GM23248 (cell line): Measurements from ENCODE around the gene MAGI1. TPM values are rescaled to one million over a fixed set of nuclear protein-coding genes. Genes with fewer than 3 reads are reported as not detected.

Source experiments
- DNase-seq: peaks from one replicate; pipeline ENCODE4 v3.0.0-alpha.2; 2015
- H2AFZ ChIP-seq: fragments of 200-600 bp; sonication (generic); 2 replicates; pipeline ENCODE4 v1.6.1; 2016; ENCODE audit warnings: antibody characterized with exemption
- H3F3A ChIP-seq: fragments of 200-600 bp; sonication (generic); 2 replicates; pipeline ENCODE4 v1.6.1; 2016; ENCODE audit warnings: mild to moderate bottlenecking, antibody characterized with exemption, mixed run types; ENCODE audit not compliant: insufficient read depth
- H3K27ac ChIP-seq: fragments of 200-600 bp; sonication (generic); 2 replicates; pipeline ENCODE4 v1.5.1; 2016; ENCODE audit warnings: mild to moderate bottlenecking
- H3K27me3 ChIP-seq: fragments of 200-600 bp; sonication (generic); replicated peaks from 2 replicates; pipeline ENCODE4 v1.6.1; 2016; ENCODE audit warnings: mild to moderate bottlenecking; ENCODE audit not compliant: insufficient read depth
- H3K36me3 ChIP-seq: fragments of 200-600 bp; sonication (generic); 2 replicates; pipeline ENCODE4 v1.6.1; 2016; ENCODE audit warnings: low read depth, mild to moderate bottlenecking
- H3K4me1 ChIP-seq: fragments of 200-600 bp; sonication (generic); 2 replicates; pipeline ENCODE4 v1.6.1; 2016; ENCODE audit warnings: mild to moderate bottlenecking; ENCODE audit not compliant: insufficient read depth
- H3K4me2 ChIP-seq: fragments of 200-600 bp; sonication (generic); one replicate; pipeline ENCODE4 v1.6.1; 2016; ENCODE audit warnings: mild to moderate bottlenecking; ENCODE audit not compliant: unreplicated experiment
- H3K4me3 ChIP-seq: fragments of 200-600 bp; sonication (generic); 2 replicates; pipeline ENCODE4 v1.5.1; 2016; ENCODE audit warnings: mild to moderate bottlenecking
- H3K79me2 ChIP-seq: fragments of 200-600 bp; sonication (generic); 2 replicates; pipeline ENCODE4 v1.6.1; 2016; ENCODE audit warnings: mild to moderate bottlenecking; ENCODE audit not compliant: insufficient read depth
- H3K9ac ChIP-seq: fragments of 200-600 bp; sonication (generic); 2 replicates; pipeline ENCODE4 v1.6.1; 2016; ENCODE audit warnings: mild to moderate bottlenecking
- H3K9me2 ChIP-seq: fragments of 200-600 bp; sonication (generic); 2 replicates; pipeline ENCODE4 v1.6.1; 2016; ENCODE audit warnings: mixed run types, mild to moderate bottlenecking, moderate library complexity; ENCODE audit not compliant: insufficient read depth
- H3K9me3 ChIP-seq: fragments of 200-600 bp; sonication (generic); one replicate; pipeline ENCODE4 v1.6.1; 2017; ENCODE audit warnings: low read depth
- H4K20me1 ChIP-seq: fragments of 200-600 bp; sonication (generic); 2 replicates; pipeline ENCODE4 v1.6.0; 2016; ENCODE audit not compliant: insufficient read depth
- EZH2 ChIP-seq: fragments of 200-600 bp; sonication (generic); IDR thresholded peaks from 2 replicates; pipeline ENCODE4 v1.6.1; 2018; ENCODE audit warnings: antibody characterized with exemption, mild to moderate bottlenecking; ENCODE audit not compliant: insufficient read depth, poor library complexity, severe bottlenecking
- EZH2phosphoT487 ChIP-seq: fragments of 200-600 bp; sonication (generic); IDR thresholded peaks from 2 replicates; pipeline ENCODE4 v1.6.1; 2018; ENCODE audit warnings: antibody characterized with exemption, moderate library complexity, mild to moderate bottlenecking, low read depth; ENCODE audit not compliant: insufficient read depth
- WGBS, 2 experiments: methylation state at CpG; one replicate each; pipeline ENCODE4 v1.1.6; 2015 to 2017; ENCODE audit warnings: low lambda C conversion rate in 2 of 2, low coverage in 1 of 2; ENCODE audit errors: missing lambda C conversion rate in 2 of 2; 5-methylcytosine and 5-hydroxymethylcytosine counted together
- in situ Hi-C: fragments of 300-500 bp; cut with MboI; formaldehyde crosslinking; loops from 2 replicates; pipeline ENCODE4 v1.15.0; 2020
- polyA plus RNA-seq: library from polyadenylated mRNA; unstranded; fragments of >200 nt; fragmentation: Nextera tagmentation; extraction: Ambion mirVana; gene quantifications from 2 replicates; pipeline ENCODE4 v1.2.1, GENCODE V29; 2016
- total RNA-seq: library from RNA; depleted of rRNA; stranded (reverse); fragments of >200 nt; shearing (Covaris generic); gene quantifications from 2 replicates; pipeline ENCODE4 v1.2.3, GENCODE V29; 2014

The MAGI1 gene
- total and polyA plus RNA-seq, 2 experiments from 2014 or later: 7.3 to 13.8 TPM

- no peaks in the 10 kb centered on the region for H3K9me2 ChIP-seq
- no peak overlapping the region for H3K4me3 ChIP-seq
- in situ Hi-C loops: no loop called here
- H3K27ac ChIP-seq: no peak overlapping the region
- no peaks in the 10 kb centered on the region for H3K27me3 ChIP-seq
- H3K79me2 ChIP-seq: peaks cover 93% of the 10 kb centered on the region
- 84 to 86% methylated on average over 3 of the region's 3 CpGs for WGBS, 2 experiments
- no peak overlapping the region for H3K4me2 ChIP-seq
- TF ChIP-seq EZH2: no peak
- DNase-seq: no peak
- no peak overlapping the region for H3K9ac ChIP-seq
- no peaks in the 10 kb centered on the region for H3K36me3 ChIP-seq
- H3F3A ChIP-seq: 0 out of 2 replicates have a peak, but pooled peaks cover 4% of the 10 kb centered on the region
- no peak overlapping the region for H2AFZ ChIP-seq
- no peaks in the 10 kb centered on the region for H3K9me3 ChIP-seq
- H3K4me1 ChIP-seq: peaks cover 8% of the 10 kb centered on the region
- no peaks in the 10 kb centered on the region for H4K20me1 ChIP-seq
These were observed 162.7 kb downstream of the MAGI1 start for GRCh38 chr3:65876028-65876420.

- WGBS, 2 experiments: 77 to 84% methylated on average over 6 of the region's 6 CpGs
- no peak for DNase-seq
- H3K9me2 ChIP-seq: no peaks in the 10 kb centered on the region
- H3K27ac ChIP-seq: no peak overlapping the region
- in situ Hi-C loops: no loop called here
- H3K79me2 ChIP-seq: peaks cover 91% of the 10 kb centered on the region
- no peak overlapping the region for H3K9ac ChIP-seq
- no peaks in the 10 kb centered on the region for H3K9me3 ChIP-seq
- H4K20me1 ChIP-seq: no peaks in the 10 kb centered on the region
- no peaks in the 10 kb centered on the region for H3K36me3 ChIP-seq
- H3F3A ChIP-seq: 0 out of 2 replicates have a peak, but pooled peaks cover 4% of the 10 kb centered on the region
- H3K4me2 ChIP-seq: no peak overlapping the region
- H3K4me3 ChIP-seq: no peak overlapping the region
- H3K4me1 ChIP-seq: peaks cover 8% of the 10 kb centered on the region
- no peak overlapping the region for H2AFZ ChIP-seq
- TF ChIP-seq EZH2phosphoT487 (no peak), EZH2 (no peak)
- H3K27me3 ChIP-seq: no peaks in the 10 kb centered on the region
These were observed 163.2 kb downstream of the MAGI1 start for GRCh38 chr3:65875393-65876027.

GRCh38 chr3:65873869-65874268 is 164.8 kb downstream of the MAGI1 start:
- Histone ChIP-seq H3K4me3 (no peak overlapping the region), H3K27ac (no peak overlapping the region), H2AFZ (no peak overlapping the region), H3K9ac (no peak overlapping the region), H3K4me2 (no peak overlapping the region), H3K79me2 (peaks cover 85% of the 10 kb centered on the region), H3F3A (0 out of 2 replicates have a peak, but pooled peaks cover 4% of the 10 kb centered on the region), H3K27me3 (no peaks in the 10 kb centered on the region), H3K9me3 (no peaks in the 10 kb centered on the region), H3K9me2 (no peaks in the 10 kb centered on the region), H3K36me3 (no peaks in the 10 kb centered on the region), H3K4me1 (peaks cover 8% of the 10 kb centered on the region), H4K20me1 (no peaks in the 10 kb centered on the region)
- in situ Hi-C loops: no loop called here
- no peak for TF ChIP-seq EZH2
- no peak for TF ChIP-seq EZH2phosphoT487
- 84 to 89% methylated on average over 3 of the region's 3 CpGs for WGBS, 2 experiments
- DNase-seq: no peak

- H4K20me1 ChIP-seq: no peaks in the 10 kb centered on the region
- H3K9me2 ChIP-seq: no peaks in the 10 kb centered on the region
- H3K4me2 ChIP-seq: no peak overlapping the region
- DNase-seq: no peak
- peaks cover 83% of the 10 kb centered on the region for H3K79me2 ChIP-seq
- H3K36me3 ChIP-seq: no peaks in the 10 kb centered on the region
- in situ Hi-C loops: no loop called here
- 0 out of 2 replicates have a peak, but pooled peaks cover 4% of the 10 kb centered on the region for H3F3A ChIP-seq
- no peaks in the 10 kb centered on the region for H3K27me3 ChIP-seq
- H3K27ac ChIP-seq: no peak overlapping the region
- no peak overlapping the region for H3K9ac ChIP-seq
- no peak overlapping the region for H2AFZ ChIP-seq
- H3K9me3 ChIP-seq: no peaks in the 10 kb centered on the region
- 51 to 55% methylated on average over 6 of the region's 6 CpGs for WGBS, 2 experiments
- H3K4me1 ChIP-seq: peaks cover 8% of the 10 kb centered on the region
- no peak overlapping the region for H3K4me3 ChIP-seq
- TF ChIP-seq EZH2: no peak
- no peak for TF ChIP-seq EZH2phosphoT487
These were observed 165.7 kb downstream of the MAGI1 start for GRCh38 chr3:65873028-65873427.
